Mesodermal cell (in vitro differentiated cells): ENCODE measurements around the gene KCNJ18.
"Not testable (repeated sequence)": the region's sequence is repeated elsewhere in the genome, so short reads cannot be mapped to it uniquely, and the experiment has no call there.

Experiments used
- H3K27ac ChIP-seq: 2 replicates; pipeline ENCODE4 v1.7.0; 2013; ENCODE audit warnings: mild to moderate bottlenecking, low read depth, low read length, moderate library complexity; ENCODE audit not compliant: severe bottlenecking
- H3K36me3 ChIP-seq: 2 replicates; pipeline ENCODE4 v1.7.1; 2013; ENCODE audit warnings: mild to moderate bottlenecking, low read length, moderate library complexity; ENCODE audit not compliant: control insufficient read depth, insufficient read depth
- H3K4me1 ChIP-seq: one replicate; pipeline ENCODE4 v1.7.1; 2013; ENCODE audit warnings: mild to moderate bottlenecking, low read length; ENCODE audit not compliant: insufficient read depth, control insufficient read depth, poor library complexity, severe bottlenecking
- H3K4me3 ChIP-seq: 2 replicates; pipeline ENCODE4 v1.7.0; 2013; ENCODE audit warnings: low read length, control low read depth, mild to moderate bottlenecking; ENCODE audit not compliant: insufficient read depth, poor library complexity, severe bottlenecking; ENCODE audit errors: extremely low read depth
- H3K9me3 ChIP-seq: 2 replicates; pipeline ENCODE4 v1.7.1; 2013; ENCODE audit warnings: mild to moderate bottlenecking, low read length, moderate library complexity; ENCODE audit not compliant: control insufficient read depth
- whole genome bisulfite sequencing, 2 experiments: methylation state at CpG; one replicate each; pipeline ENCODE4 v1.1.5; 2013; ENCODE audit warnings: missing lambda C conversion rate in 2 of 2; ENCODE audit not compliant: insufficient coverage in 2 of 2; 5-methylcytosine and 5-hydroxymethylcytosine counted together

KCNJ18 gene

GRCh38 chr17:21749696-21750531 lies 57.6 kb downstream of the KCNJ18 start:
- H3K4me1 ChIP-seq, H3K27ac ChIP-seq, H3K4me3 ChIP-seq, H3K9me3 ChIP-seq, H3K36me3 ChIP-seq: not testable (repeated sequence)
- 71 to 91% methylated on average over 4 to 10 of the region's 15 CpGs for WGBS, 2 experiments

GRCh38 chr17:21751111-21751510 lies 58.8 kb downstream of the KCNJ18 start:
- not testable (repeated sequence) for H3K27ac ChIP-seq, H3K9me3 ChIP-seq, H3K4me3 ChIP-seq, H3K4me1 ChIP-seq, H3K36me3 ChIP-seq
- 33 to 100% methylated on average over 1 of the region's 2 CpGs for WGBS, 2 experiments
